GM18511 (cell line): ENCODE data around the gene PEX16.

ENCODE experiments used
- ATAC-seq: cut with Tn5 transposase; IDR thresholded peaks from one replicate; pipeline ENCODE4 v1.9.1; 2021; ENCODE audit warnings: mild to moderate bottlenecking, moderate library complexity; ENCODE audit not compliant: unreplicated experiment

The PEX16 gene

GRCh38 chr11:45879803-45880686 lies 37.6 kb downstream of the PEX16 start:
- no peak for ATAC-seq

GRCh38 chr11:45877845-45878244 lies 39.8 kb downstream of the PEX16 start:
- no peak for ATAC-seq

GRCh38 chr11:45877221-45877620 lies 40.5 kb downstream of the PEX16 start:
- ATAC-seq: no peak

DNA sequence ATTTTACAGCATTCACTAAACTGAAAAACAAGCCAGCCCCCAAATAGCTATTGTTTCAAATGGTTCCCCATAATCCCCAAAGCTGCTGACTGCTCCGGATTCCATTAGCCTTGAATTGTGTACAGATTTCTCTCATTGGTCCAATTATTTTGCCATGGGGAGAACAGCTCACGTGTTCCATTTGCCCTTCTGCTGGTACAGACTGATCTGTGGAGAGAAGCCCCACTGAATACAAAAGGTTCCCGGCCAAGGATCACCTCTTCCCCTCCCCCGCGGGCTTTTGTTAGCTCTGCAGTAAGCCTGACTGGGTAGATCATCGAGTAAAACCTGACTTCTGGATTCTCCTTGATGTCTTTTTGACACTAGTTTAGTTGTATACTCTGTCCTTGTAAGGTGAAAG lies 41.3 kb downstream of the PEX16 start:
- ATAC-seq: no peak

GRCh38 chr11:45872651-45873356 lies 44.9 kb downstream of the PEX16 start:
- ATAC-seq: no peak

DNA sequence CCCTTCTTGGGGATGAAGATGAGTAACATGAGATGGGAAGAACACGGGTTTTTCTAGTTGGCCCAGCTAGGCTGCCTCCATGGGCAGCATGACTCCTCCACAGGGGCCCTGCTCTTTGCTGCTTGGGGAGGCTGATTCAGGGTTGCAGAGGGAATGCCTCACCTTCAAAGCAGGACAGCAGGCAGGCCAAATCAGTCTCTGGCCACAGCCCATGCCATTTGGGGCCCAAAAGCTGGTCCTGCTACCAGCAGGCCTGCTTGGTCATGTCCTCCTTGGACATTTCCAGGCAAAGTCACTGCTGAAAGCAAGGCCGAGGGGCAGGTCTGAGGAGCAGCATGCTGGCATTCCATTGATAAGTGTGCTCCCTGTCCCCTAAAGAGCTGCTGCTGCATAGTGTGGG lies 46.0 kb downstream of the PEX16 start:
- no peak for ATAC-seq

- ATAC-seq: no peak
These were observed 47.0 kb downstream of the PEX16 start for GRCh38 chr11:45870706-45871105.

GRCh38 chr11:45869551-45869950 lies 48.1 kb downstream of the PEX16 start:
- ATAC-seq: no peak

- ATAC-seq: no peak
These were observed 53.6 kb downstream of the PEX16 start for GRCh38 chr11:45864041-45864440.

- no peak for ATAC-seq
These were observed 56.7 kb downstream of the PEX16 start for GRCh38 chr11:45860764-45861510.

GRCh38 chr11:45860348-45860747 lies 57.3 kb downstream of the PEX16 start:
- ATAC-seq: no peak
